A549 (cell line): Measurements from ENCODE around the gene IGIP. TPM values are rescaled to one million over a fixed set of nuclear protein-coding genes. Genes with fewer than 3 reads are reported as not detected.

Experiments used
- ATAC-seq, 2 experiments: fragments of 200-7000 bp in 1 of 2; fragments of >200 bp in 1 of 2; cut with Nextera tagmentation in 1 of 2; cut with Tn5 transposase in 1 of 2; 3 replicates each; pipeline versions ENCODE4 v1.8.0 to v1.9.1; 2018 to 2020; ENCODE audit warnings: mild to moderate bottlenecking in 1 of 2, moderate library complexity in 1 of 2
- CTCF ChIA-PET: fragments of 300-600 bp; sonication (Branson Sonifier 250); formaldehyde crosslinking; extraction: SDS; loops from one replicate; lab custom pipeline; 2021; ENCODE audit warnings: antibody characterized with exemption, inconsistent platforms; lab: Yijun Ruan, JAX
- POLR2A ChIA-PET: fragments of 350-600 bp; formaldehyde crosslinking; extraction: SDS; loops from one replicate; lab custom pipeline; 2021; ENCODE audit warnings: antibody characterized with exemption, inconsistent platforms; lab: Yijun Ruan, JAX
- DNase-seq, 2 experiments: peaks; one replicate each; pipeline versions ENCODE4 v3.0.0 to v3.0.0-alpha.2; 2011 to 2016; ENCODE audit warnings: low read depth in 1 of 2, low spot score in 1 of 2
- FAIRE-seq: peaks from 2 replicates; lab custom pipeline; 2011; peaks lifted over from hg19 to GRCh38; lab: Jason Lieb, UNC
- H3K27ac ChIP-seq, 2 experiments: fragments of >200 bp; sonication (Bioruptor Twin); formaldehyde crosslinking; 3 replicates each; pipeline ENCODE4 v1.5.1; 2016 to 2017
- H3K4me1 ChIP-seq: fragments of >200 bp; sonication (Bioruptor Twin); formaldehyde crosslinking; 3 replicates; pipeline ENCODE4 v1.6.1; 2016
- H3K4me2 ChIP-seq: fragments of >200 bp; sonication (Bioruptor Twin); formaldehyde crosslinking; 3 replicates; pipeline ENCODE4 v1.6.1; 2016
- H3K4me3 ChIP-seq: fragments of >200 bp; sonication (Bioruptor Twin); formaldehyde crosslinking; 3 replicates; pipeline ENCODE4 v1.5.1; 2016
- H3K9me3 ChIP-seq: fragments of >200 bp; sonication (Bioruptor Twin); formaldehyde crosslinking; 3 replicates; pipeline ENCODE4 v1.6.1; 2016
- BCL3 ChIP-seq: fragments of >200 bp; sonication (Bioruptor Twin); formaldehyde crosslinking; IDR thresholded peaks from 3 replicates; pipeline ENCODE4 v1.6.1; 2016
- BHLHE40 ChIP-seq: IDR thresholded peaks from 2 replicates; pipeline ENCODE4 v1.6.1; 2012; ENCODE audit warnings: low read depth, low read length, inconsistent platforms
- CBX8 ChIP-seq: fragments of 200-600 bp; sonication (generic); IDR thresholded peaks from 2 replicates; pipeline ENCODE4 v1.6.1; 2016
- CEBPB ChIP-seq, 2 experiments: fragments of >200 bp in 1 of 2; sonication (Bioruptor Twin) in 1 of 2; formaldehyde crosslinking in 1 of 2; IDR thresholded peaks; 2 replicates each; pipeline ENCODE4 v1.6.1; 2012 to 2016
- CHD2 ChIP-seq: fragments of 150-350 bp; IDR thresholded peaks from 2 replicates; pipeline ENCODE4 v1.6.1; 2014; ENCODE audit warnings: low read length; ENCODE audit not compliant: partially characterized antibody
- CHD4 ChIP-seq: fragments of 200-600 bp; sonication (generic); IDR thresholded peaks from 2 replicates; pipeline ENCODE4 v1.6.1; 2016; ENCODE audit warnings: antibody characterized with exemption, mild to moderate bottlenecking, borderline replicate concordance
- CTCF ChIP-seq: fragments of >200 bp; sonication (Bioruptor Twin); formaldehyde crosslinking; IDR thresholded peaks from 3 replicates; pipeline ENCODE4 v1.5.1; 2016
- EHMT2 ChIP-seq: fragments of 200-600 bp; sonication (generic); IDR thresholded peaks from 2 replicates; pipeline ENCODE4 v1.6.1; 2016; ENCODE audit warnings: antibody characterized with exemption, low read depth, mild to moderate bottlenecking, moderate library complexity
- FOSL2 ChIP-seq, 2 experiments: fragments of 450-650 bp in 1 of 2; fragments of >200 bp in 1 of 2; sonication (Bioruptor Twin) in 1 of 2; formaldehyde crosslinking; IDR thresholded peaks; 2 replicates each; pipeline versions ENCODE4 v1.5.0 to v1.6.1; 2016 to 2020; ENCODE audit warnings: mild to moderate bottlenecking in 1 of 2, moderate library complexity in 1 of 2
- FOXS1 ChIP-seq: fragments of 250-450 bp; sonication (Bioruptor Pico); IDR thresholded peaks from 2 replicates; pipeline ENCODE4 v1.5.0; 2020; ENCODE audit warnings: mild to moderate bottlenecking, moderate library complexity
- JUN ChIP-seq, 2 experiments: fragments of >200 bp; sonication (Bioruptor Twin); formaldehyde crosslinking; IDR thresholded peaks; 2 replicates in 1 of 2; 3 replicates in 1 of 2; pipeline ENCODE4 v1.6.1; 2016 to 2017
- MAX ChIP-seq: IDR thresholded peaks from 2 replicates; pipeline ENCODE4 v1.6.1; 2012
- MAZ ChIP-seq: fragments of 150-350 bp; IDR thresholded peaks from 2 replicates; pipeline ENCODE4 v1.6.1; 2014; ENCODE audit warnings: antibody characterized with exemption, low read depth, low read length, borderline replicate concordance
- MYC ChIP-seq: IDR thresholded peaks from 2 replicates; pipeline ENCODE4 v1.6.1; 2012; ENCODE audit warnings: mild to moderate bottlenecking, inconsistent platforms, low read length, improper control_type of control experiment, borderline replicate concordance
- PHF8 ChIP-seq: fragments of 200-600 bp; sonication (generic); IDR thresholded peaks from 2 replicates; pipeline ENCODE4 v1.6.1; 2016; ENCODE audit warnings: low read depth, mild to moderate bottlenecking, antibody characterized with exemption, moderate library complexity, borderline replicate concordance
- POLR2A ChIP-seq: IDR thresholded peaks from 2 replicates; pipeline ENCODE4 v1.6.1; 2012; ENCODE audit warnings: mild to moderate bottlenecking, low read length
- RAD21 ChIP-seq, 2 experiments: fragments of >200 bp in 1 of 2; sonication (Bioruptor Twin) in 1 of 2; formaldehyde crosslinking in 1 of 2; IDR thresholded peaks in 1 of 2; conservative IDR thresholded peaks in 1 of 2; 2 replicates in 1 of 2; 3 replicates in 1 of 2; pipeline ENCODE4 v1.6.1; 2012 to 2018; ENCODE audit warnings: inconsistent platforms in 1 of 2
- RCOR1 ChIP-seq: fragments of 150-350 bp; IDR thresholded peaks from 2 replicates; pipeline ENCODE4 v1.6.1; 2014; ENCODE audit warnings: antibody characterized with exemption, low read length, low read depth
- RFX5 ChIP-seq: fragments of 450-650 bp; IDR thresholded peaks from 2 replicates; pipeline ENCODE4 v1.7.1; 2014; ENCODE audit warnings: antibody characterized with exemption, mild to moderate bottlenecking, moderate library complexity
- RNF2 ChIP-seq: fragments of 200-600 bp; sonication (generic); IDR thresholded peaks from 2 replicates; pipeline ENCODE4 v1.6.1; 2016; ENCODE audit warnings: low read depth, mild to moderate bottlenecking, antibody characterized with exemption, moderate library complexity, borderline replicate concordance
- WGBS: methylation state at CpG from one replicate; pipeline ENCODE4 v1.1.6; 2017; ENCODE audit errors: missing lambda C conversion rate; 5-methylcytosine and 5-hydroxymethylcytosine counted together
- polyA plus RNA-seq, 4 experiments: library from polyadenylated mRNA; depleted of rRNA in 3 of 4; stranded (reverse); fragments of >200 nt; fragmentation: RNase III in 1 of 4; extraction: RNeasy Plus Mini Kit Qiagen cat#74134 plus additional on column Dnase treatment in 1 of 4; gene quantifications; 2 replicates in 3 of 4; 3 replicates in 1 of 4; pipeline ENCODE4 v1.2.3, GENCODE V29; 2011 to 2017
- TF ChIP-seq, protein P1 (sequence below): fragments of 450-650 bp; IDR thresholded peaks from 2 replicates; pipeline ENCODE4 v1.6.1; 2014; ENCODE audit warnings: antibody characterized with exemption
- TF ChIP-seq, protein P2 (sequence below): fragments of 250-450 bp; sonication (Bioruptor Pico); IDR thresholded peaks from 2 replicates; pipeline ENCODE4 v1.5.0; 2020; ENCODE audit warnings: low read depth, mild to moderate bottlenecking, moderate library complexity
- TF ChIP-seq, protein P3 (sequence below): IDR thresholded peaks from 2 replicates; pipeline ENCODE4 v1.6.1; 2012; ENCODE audit warnings: low read depth, borderline replicate concordance
- TF ChIP-seq, protein P4 (sequence below): fragments of 200-600 bp; sonication (generic); IDR thresholded peaks from 2 replicates; pipeline ENCODE4 v1.6.1; 2016; ENCODE audit warnings: antibody characterized with exemption, mild to moderate bottlenecking, moderate library complexity
- TF ChIP-seq, protein P5 (sequence below): IDR thresholded peaks from 2 replicates; pipeline ENCODE4 v1.6.1; 2012

IGIP gene
- polyA plus RNA-seq, 2 of the 4 experiments (the other 2 are of a cell fraction), result 0.81 to 1.6 TPM

- FAIRE-seq (no peak), DNase-seq (peak; percentile 92 to 98), ATAC-seq (peak; percentile 91 to 92)
- POLR2A ChIA-PET, result interaction anchor here (0.6 to 1.3 kb wide), 3 partner anchors 10 to 32 kb away, joined by 3 read pairs; no protein-coding TSS in a partner anchor
- H3K4me1 ChIP-seq, result peaks cover 23% of the 10 kb centered on the region
- peak within 1 kb of the TSS; percentile 96 for H3K4me3 ChIP-seq
- WGBS, result 11% methylated on average over 29 of the region's 61 CpGs
- no peak for TF ChIP-seq FOSL2 (IDR thresholded peaks at IDR 0.05)
- TF ChIP-seq FOSL2 (CRISPR knock-in tag; IDR thresholded peaks at IDR 0.05), result peak; percentile 63
- TF ChIP-seq, protein P1, sequence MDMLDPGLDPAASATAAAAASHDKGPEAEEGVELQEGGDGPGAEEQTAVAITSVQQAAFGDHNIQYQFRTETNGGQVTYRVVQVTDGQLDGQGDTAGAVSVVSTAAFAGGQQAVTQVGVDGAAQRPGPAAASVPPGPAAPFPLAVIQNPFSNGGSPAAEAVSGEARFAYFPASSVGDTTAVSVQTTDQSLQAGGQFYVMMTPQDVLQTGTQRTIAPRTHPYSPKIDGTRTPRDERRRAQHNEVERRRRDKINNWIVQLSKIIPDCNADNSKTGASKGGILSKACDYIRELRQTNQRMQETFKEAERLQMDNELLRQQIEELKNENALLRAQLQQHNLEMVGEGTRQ, result peak; percentile 81
- TF ChIP-seq POLR2A, result peak; percentile 68
- TF ChIP-seq MAZ, result 0 out of 2 replicates have a peak, but pooled peaks have one; percentile 15
- peak; percentile 70 for TF ChIP-seq BHLHE40
- no peak for TF ChIP-seq CBX8
- TF ChIP-seq PHF8, result peak; percentile 55
- no peak for TF ChIP-seq EHMT2
- 0 out of 2 replicates have a peak, but pooled peaks have one; percentile 58 for TF ChIP-seq MYC
- TF ChIP-seq, protein P2, sequence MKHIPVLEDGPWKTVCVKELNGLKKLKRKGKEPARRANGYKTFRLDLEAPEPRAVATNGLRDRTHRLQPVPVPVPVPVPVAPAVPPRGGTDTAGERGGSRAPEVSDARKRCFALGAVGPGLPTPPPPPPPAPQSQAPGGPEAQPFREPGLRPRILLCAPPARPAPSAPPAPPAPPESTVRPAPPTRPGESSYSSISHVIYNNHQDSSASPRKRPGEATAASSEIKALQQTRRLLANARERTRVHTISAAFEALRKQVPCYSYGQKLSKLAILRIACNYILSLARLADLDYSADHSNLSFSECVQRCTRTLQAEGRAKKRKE, result no peak
- no peak for TF ChIP-seq CHD4
- no peak for TF ChIP-seq FOXS1 (CRISPR knock-in tag)
- TF ChIP-seq JUN (IDR thresholded peaks at IDR 0.05), result peak; percentile 70 to 76
- peak; percentile 45 for TF ChIP-seq MAX
- TF ChIP-seq RAD21 (conservative IDR thresholded peaks at IDR 0.05 in 1 of 2, IDR thresholded peaks at IDR 0.05 in 1 of 2), result 0 out of 5 replicates have a peak, but pooled peaks of 1 of the 2 experiments have one; percentile 7
- TF ChIP-seq, protein P3, sequence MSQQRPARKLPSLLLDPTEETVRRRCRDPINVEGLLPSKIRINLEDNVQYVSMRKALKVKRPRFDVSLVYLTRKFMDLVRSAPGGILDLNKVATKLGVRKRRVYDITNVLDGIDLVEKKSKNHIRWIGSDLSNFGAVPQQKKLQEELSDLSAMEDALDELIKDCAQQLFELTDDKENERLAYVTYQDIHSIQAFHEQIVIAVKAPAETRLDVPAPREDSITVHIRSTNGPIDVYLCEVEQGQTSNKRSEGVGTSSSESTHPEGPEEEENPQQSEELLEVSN, result 0 out of 2 replicates have a peak, but pooled peaks have one; percentile 44
- TF ChIP-seq RCOR1, result no peak
- peak; percentile 89; the same call in 2 of the 3 replicates for TF ChIP-seq BCL3
- TF ChIP-seq, protein P4, sequence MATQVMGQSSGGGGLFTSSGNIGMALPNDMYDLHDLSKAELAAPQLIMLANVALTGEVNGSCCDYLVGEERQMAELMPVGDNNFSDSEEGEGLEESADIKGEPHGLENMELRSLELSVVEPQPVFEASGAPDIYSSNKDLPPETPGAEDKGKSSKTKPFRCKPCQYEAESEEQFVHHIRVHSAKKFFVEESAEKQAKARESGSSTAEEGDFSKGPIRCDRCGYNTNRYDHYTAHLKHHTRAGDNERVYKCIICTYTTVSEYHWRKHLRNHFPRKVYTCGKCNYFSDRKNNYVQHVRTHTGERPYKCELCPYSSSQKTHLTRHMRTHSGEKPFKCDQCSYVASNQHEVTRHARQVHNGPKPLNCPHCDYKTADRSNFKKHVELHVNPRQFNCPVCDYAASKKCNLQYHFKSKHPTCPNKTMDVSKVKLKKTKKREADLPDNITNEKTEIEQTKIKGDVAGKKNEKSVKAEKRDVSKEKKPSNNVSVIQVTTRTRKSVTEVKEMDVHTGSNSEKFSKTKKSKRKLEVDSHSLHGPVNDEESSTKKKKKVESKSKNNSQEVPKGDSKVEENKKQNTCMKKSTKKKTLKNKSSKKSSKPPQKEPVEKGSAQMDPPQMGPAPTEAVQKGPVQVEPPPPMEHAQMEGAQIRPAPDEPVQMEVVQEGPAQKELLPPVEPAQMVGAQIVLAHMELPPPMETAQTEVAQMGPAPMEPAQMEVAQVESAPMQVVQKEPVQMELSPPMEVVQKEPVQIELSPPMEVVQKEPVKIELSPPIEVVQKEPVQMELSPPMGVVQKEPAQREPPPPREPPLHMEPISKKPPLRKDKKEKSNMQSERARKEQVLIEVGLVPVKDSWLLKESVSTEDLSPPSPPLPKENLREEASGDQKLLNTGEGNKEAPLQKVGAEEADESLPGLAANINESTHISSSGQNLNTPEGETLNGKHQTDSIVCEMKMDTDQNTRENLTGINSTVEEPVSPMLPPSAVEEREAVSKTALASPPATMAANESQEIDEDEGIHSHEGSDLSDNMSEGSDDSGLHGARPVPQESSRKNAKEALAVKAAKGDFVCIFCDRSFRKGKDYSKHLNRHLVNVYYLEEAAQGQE, result no peak; the same call in 1 of the 2 replicates
- TF ChIP-seq CTCF, result no peak
- peak; percentile 42 to 80; a peak in 3 of 4 replicates for TF ChIP-seq CEBPB (IDR thresholded peaks at IDR 0.05)
- peak; percentile 47 for TF ChIP-seq CHD2
- no peak for TF ChIP-seq RNF2
- TF ChIP-seq, protein P5, sequence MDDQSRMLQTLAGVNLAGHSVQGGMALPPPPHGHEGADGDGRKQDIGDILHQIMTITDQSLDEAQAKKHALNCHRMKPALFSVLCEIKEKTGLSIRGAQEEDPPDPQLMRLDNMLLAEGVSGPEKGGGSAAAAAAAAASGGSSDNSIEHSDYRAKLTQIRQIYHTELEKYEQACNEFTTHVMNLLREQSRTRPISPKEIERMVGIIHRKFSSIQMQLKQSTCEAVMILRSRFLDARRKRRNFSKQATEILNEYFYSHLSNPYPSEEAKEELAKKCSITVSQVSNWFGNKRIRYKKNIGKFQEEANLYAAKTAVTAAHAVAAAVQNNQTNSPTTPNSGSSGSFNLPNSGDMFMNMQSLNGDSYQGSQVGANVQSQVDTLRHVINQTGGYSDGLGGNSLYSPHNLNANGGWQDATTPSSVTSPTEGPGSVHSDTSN, result no peak
- peak; percentile 19; the same call in 1 of the 2 replicates for TF ChIP-seq RFX5
- peak within 1 kb of the TSS; percentile 86 for H3K4me2 ChIP-seq
- CTCF ChIA-PET, result interaction anchor here (0.7 to 1.7 kb wide), 8 partner anchors 9 to 177 kb away, joined by 3 to 6 read pairs (median 4); no protein-coding TSS in a partner anchor
- no peaks in the 10 kb centered on the region for H3K9me3 ChIP-seq
- peak within 1 kb of the TSS; percentile 92 to 95 for H3K27ac ChIP-seq
Measured at GRCh38 chr5:140174465-140175366, 49.0 kb downstream of the IGIP start, which contains the start of gene CYSTM1. Gene CYSTM1 (plus strand): TSS chr5:140175188. CDS start chr5:140194466, 19,278 bp downstream.
